GM19351 (cell line): ENCODE results near the gene HIVEP3.

Experiments used
- ATAC-seq: cut with Tn5 transposase; IDR thresholded peaks from one replicate; pipeline ENCODE4 v1.9.1; 2021; ENCODE audit warnings: mild to moderate bottlenecking, moderate library complexity; ENCODE audit not compliant: unreplicated experiment

HIVEP3 gene

DNA sequence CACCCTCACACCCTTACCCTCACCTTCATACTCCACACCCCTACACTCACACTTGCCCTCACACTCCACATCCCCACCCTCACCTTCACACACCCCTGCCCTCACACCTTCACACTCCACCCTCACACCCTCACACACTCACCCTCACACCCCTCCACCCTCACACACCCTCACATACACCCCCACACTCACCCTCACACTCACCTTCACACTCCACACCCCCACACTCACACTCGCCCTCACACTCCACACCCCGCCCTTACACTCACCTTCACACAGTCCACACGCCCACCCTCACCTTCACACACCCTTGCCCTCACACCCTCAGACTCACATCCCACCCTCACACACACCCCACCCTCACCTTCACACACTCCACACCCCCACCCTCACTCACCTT is 390.6 kb downstream of the HIVEP3 start:
- no peak for ATAC-seq

DNA sequence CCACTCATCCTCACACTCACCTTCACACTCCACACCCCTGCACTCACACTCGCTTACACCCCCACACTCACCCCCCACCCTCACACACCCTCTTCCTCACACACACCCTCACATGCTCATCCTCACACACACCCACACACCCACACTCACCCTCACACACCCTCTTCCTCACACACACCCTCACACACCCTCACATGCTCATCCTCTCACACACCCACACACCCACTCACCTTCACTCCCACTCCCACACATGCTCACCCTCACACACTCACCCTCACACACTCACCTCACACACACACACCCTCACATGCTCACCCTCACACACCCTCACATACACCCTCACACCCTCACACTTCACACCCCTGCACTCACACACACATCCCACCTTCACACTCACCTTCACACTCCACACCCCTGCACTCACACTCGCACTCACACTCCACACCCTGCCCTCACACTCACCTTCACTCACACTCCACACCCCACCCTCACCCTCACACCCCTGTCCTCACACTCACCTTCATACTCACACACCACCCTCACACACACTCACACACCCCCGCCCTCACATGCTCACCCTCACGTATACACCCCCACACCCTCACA is 391.7 kb downstream of the HIVEP3 start:
- ATAC-seq = no peak

DNA sequence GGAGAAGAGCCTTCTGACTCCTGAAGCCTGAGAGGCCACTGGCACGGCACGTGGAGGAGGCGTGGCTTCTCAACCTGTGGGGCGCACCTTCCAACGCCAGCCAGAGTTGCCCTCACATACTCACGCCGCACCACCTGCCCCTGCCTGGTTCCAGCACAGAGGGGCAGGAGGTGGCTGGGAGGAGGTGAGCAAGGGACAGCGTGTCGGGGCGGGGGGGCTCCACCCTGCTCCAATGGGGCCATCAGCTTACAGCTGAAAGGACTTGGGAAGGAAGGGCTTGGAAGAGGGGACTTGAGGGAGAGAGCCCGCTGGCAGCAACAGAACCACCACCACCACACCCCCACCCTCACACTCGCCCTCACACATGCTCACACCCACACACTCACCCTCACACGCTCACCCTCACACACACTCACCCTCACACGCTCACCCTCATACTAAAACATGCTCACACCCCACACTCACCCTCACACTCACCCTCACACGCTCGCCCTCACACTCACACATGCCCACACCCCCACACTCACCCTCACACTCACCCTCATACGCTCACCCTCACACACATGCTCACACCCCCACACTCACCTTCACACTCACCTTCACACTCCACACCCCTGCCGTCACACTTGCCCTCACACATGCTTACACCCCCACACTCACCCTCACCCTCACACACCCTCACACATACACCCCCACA is 392.7 kb downstream of the HIVEP3 start:
- ATAC-seq = no peak

DNA sequence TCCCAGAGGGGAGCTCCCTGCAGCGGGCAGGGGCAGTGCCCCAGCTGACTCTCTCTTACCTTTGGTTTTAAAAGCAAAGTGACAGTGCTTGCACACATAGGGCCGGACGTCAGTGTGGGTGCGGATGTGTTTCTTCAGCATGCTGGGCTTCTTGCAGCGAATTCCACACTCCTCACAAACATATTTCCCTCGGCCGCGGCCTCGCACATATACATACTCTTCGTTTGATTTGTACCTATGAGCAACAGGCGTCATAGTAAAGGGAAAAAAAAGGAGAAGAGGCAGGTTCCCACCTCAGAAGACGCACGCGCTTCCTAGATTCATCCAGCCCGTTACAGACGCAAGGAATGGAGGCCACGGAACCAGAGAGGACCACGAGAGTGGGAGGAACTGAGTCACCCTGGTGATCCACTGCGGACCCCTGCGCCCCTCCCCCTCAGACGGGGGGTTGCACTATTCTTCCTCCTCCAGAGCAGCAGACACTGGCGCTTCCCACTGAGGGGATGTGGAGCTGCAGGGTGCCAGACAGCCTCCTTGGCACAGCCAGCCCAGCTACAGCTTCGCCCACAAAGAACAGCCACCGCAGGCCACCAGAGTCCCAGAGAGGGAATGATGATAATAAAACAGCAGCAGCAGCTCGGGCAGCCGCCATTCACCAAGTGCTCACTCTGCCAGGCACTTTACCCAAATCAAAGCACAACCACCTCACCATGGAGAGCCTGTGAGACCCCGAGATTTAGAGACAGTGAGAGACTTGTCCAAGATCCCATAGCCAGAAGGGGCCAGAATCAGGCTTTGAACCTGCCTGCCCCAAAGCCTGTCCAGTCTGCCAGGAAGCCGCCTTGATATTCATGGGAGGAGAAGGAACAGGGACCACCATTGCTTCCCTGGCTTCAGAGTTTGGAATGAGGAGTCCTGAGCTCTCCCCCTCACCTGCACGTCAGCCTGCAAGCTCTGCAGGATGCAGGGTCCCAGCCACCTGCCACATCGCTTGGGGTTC is 393.7 kb downstream of the HIVEP3 start:
- no peak for ATAC-seq

DNA sequence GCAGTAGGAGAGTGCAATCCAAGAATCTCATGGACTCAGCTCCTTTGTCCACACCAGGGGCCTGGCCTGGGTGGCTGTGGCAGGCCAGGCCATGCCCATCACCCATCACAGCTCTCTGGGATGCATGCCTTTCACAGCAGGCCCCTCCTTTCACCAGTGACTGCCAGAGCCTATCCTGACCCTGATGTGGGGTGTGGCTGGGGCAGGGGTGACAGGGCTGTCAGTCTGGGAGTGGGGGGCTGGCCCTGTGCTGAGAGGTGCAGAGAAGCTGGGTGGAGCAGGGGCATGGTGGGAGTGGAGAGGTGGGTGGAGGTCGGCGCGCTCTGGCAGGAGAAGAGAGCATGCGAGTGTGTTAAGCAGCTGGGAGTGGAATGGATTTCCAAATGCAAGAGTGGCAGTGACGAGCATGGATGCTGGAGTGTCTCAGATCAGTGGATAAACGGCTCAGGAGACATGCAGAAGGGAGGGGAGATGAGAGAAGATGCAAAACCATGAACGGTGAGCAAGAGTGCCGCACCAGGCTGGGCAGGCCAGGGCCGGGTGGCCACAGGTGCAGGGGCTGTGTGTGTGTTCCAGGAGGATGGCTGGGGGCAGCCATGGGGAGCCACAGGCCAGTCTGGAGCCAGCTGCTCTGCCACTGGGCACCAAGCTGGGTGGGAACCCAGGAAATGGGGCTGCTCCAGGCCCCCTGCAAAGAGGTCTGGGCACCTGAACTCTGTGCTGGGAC is 394.6 kb downstream of the HIVEP3 start:
- ATAC-seq = no peak

DNA sequence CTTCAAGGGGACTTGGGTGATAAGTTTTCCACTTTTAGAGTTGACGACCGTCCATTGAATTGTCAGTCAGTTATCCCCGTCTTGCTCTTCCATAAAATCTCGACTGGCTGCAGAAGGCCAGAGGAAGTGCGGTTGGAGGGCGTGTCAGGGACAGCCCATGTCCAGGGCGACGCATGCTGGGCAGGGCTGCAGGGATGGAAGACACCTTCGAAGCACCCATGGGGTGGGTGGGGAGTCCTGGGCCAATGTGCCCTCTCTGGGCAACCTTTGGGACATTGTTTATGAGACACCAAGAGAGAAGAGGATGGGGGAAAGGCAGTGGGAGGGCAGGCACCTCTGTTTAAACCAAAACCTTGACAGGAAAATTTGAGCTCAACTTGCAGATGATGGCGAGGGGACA is 395.7 kb downstream of the HIVEP3 start:
- no peak for ATAC-seq

DNA sequence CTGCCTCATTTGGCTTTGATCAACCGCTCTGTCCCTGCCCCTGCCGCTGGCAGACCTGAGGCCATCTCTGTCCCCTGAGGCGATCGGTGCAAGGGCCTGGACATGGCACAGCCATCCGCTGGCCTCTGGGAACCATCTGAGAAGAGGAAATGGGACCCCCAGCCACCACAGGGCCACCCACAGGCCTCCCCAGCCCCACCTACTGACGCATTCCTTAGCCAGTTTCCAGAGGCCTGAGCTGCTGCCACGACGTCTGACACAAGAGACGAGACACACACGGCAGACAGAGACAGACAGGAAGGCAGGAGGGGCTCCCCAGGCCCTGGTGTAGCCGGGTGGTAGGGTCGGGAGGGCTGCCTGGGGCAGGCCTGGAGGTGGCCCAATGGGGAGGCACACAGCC is 397.0 kb downstream of the HIVEP3 start:
- ATAC-seq = no peak

DNA sequence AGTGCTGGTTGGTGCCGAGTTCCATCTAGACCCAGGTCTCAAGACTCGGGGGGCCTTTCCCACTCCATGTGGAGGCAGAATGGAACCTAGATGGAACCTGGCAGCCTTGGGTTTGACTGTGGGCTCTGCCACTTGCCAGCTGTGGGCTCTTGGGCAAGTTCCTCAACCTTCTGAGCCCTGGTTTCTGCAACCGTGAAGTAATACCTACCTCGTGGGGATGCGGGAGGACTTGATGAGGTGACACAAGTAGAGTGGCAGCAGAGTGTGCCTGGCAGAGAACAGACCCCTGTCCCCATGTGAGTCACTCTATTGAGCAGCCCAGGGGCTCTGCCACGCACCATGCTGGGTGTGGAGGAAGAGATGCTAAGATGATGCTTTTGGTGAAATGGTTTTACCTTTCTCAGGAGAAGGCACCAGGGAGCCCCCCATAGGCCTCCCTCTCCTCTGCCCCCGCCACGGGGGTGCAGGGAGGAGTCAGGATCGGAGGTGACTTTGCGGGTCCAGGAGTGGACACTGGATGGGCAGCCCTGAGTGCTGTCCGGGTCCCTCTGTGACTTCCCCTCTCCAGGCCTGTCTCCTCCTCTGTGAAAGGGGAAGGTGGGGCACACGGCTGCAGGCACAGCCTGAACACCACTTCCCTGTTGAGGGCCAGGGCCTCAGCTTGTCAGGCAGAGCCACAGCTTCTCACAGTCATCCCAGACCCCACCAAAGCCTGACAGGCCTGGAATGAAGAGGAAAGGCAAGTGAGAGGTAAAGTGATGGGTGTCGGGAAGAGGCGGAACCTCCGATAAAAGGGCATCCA is 397.6 kb downstream of the HIVEP3 start:
- no peak for ATAC-seq

DNA sequence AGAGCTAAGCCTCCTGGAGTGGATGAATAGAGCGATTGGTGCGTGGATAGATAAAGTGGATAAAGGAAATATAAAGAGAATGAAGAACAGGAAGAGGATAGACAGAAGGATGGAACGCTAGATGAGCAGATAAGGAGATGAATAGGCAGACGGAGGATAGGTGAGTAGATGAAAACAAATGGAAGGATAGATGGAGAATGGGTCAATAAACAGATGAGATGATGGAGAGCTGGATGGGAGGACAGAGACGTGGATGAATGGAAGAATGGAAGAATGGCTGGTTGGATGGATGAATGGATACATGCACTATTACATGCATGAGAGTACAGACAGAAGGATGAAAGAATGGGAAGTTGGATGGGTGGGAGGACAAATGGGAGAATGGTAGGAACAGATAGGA is 399.1 kb downstream of the HIVEP3 start:
- no peak for ATAC-seq

DNA sequence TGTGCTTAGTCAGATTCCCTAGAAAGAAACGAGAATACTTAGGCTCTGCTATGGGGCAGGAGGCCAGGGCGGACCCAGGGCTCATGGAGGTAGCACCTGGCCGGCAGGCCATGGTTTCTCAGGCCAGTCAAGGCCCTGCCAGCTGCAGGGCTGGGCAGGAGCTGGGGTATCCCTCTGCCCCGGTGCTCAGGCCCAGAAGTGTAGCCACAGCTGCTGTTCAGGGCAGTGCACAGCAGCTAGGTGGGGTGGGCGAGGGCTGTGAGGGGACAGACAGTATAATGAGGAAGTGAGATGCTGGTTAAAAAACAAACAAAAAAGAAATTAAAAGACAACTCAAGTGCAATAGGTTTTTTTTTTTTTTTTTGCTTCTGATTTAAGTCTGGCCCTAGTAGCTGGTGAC is 400.3 kb downstream of the HIVEP3 start:
- ATAC-seq = no peak

DNA sequence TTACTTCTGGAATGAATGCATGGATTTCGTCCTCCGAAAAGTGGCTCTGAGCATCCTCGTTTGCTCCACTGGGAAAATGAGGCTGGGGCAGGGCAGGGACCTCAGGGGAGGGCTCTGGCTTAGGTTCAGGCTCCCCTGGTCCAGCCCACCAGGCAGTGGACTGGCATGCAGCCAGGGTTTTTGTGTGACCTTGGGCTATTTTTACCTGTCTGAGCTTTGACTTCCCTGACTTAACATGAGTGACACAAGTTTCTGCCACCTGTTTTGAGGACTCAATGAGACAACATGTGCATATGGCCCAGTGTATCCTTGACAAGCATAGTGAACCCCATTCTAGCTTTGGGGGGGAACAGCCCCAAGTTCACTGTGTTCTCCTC is 401.7 kb downstream of the HIVEP3 start:
- ATAC-seq = no peak

DNA sequence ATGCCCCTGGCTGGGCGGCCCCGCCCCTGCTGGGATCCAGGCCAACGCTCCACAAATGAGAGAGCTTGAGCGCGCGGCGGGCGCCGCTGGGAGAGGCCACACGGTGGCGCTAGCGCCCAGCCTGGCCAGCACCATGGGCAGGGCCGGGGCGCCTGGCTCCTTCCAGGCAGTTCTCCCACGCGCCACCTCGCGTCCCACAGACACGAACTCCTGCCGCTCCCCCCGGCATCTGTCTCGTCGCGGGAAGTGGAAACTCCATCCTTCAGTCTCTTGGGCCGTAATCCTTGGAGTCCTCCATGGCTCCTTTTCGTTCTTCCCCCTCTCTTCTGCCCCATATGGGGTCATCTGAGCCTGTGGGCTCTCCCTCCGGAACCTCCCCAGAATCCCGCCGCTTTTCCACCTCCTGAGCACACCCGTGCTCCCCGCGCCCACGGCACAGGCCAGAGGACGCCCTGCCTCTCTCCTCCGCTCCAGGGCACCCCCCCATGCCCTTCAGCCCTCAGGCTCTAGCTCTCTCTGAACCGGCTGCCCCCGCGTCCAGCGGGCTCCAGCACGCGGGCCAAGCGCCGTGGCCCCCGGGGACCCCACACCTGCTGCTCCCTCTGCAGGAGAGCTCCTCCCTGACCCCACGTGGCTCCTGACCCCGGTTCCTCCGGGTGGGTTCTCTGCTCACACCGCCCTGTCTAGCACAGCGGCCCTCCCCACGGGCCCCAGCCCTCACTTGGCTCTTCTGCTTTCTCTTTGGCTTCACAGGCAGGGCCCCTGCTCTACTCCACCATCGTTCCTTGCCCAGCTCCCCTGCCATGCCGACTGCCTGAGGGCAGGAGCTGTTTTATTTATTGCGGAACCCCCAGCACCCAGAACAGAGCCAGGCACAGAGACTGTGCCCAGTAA is 402.3 kb downstream of the HIVEP3 start:
- no peak for ATAC-seq

DNA sequence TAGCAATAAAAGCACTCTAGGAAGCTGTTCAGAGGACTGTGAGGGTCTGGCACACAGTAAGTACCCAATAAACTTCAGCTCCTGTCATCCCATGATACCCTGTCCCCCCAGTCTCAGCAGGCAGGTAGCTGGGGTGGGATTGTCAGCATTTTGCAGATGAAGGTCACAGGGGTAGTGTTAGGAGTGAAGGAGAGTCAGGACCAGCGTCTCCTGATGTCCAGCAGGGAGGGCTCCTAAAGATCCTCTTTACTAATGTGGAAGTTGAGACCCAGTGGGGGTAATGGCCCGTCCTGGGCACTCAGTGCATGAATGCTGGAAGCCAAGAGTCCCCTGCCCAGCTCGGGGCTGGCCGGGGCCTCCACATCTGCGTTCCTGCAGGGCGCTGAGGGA is 402.9 kb downstream of the HIVEP3 start:
- ATAC-seq = no peak

DNA sequence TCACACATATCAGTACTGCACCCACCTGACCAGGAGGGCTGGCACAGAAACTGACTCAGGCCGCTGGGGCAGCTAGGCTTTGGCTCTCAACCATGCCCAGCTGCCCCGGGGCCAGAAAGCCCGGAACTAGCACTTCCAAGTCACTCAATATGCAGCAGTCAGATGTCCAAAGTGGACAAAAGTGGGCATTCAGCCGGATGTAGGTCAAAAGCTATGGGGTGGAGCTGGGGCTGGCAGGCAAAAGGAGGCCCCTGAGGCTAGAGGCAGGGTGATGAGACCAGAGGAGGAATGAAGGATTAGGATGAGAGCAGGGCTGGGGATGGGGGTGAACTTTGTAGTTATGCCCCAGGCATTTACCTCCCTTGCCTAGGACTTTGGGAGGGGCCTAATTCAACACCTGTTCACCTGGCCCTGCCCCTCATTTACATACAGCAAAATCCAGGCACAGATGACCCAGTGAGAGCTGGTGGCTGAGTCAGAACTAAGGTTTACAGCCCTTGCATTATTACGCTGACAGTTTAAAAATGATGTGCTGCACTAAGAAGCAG is 403.5 kb downstream of the HIVEP3 start:
- ATAC-seq = no peak

DNA sequence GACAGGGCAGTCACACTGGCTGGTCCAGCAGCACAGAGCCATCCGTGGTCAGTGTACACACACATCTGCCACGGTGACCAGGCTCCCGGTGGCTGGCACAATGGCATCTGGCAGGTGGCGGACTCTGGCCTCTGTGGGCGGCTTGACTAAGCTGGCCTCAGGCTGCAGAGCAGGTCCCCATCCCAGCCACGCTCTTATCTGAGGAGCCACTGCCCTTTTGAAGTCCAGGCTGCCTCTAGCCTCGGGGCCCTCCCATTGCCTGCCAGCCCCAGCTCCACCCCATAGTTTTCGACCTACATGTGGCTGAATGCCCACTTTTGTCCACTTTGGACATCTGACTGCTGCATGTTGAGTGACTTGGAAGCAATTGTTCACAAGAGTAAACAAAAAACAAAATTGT is 404.3 kb downstream of the HIVEP3 start:
- ATAC-seq = no peak

DNA sequence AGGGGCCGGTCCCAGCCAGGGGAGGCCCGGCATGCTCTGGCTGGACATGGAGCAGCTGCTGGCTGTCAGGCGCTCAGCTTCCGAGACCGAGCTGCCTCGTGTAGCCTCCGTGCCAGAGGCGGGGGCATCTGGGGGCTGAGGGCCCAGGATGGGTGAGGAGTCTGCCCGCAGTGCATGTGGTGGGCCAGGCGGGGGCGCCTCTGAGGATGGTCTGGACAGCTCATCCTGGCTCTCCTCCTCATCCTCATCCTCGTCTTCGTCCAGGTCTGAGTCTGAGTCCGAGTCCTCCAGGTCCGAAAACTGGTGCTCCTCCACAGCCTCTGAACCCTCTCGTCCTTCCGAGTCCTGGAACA is 405.4 kb downstream of the HIVEP3 start:
- no peak for ATAC-seq

DNA sequence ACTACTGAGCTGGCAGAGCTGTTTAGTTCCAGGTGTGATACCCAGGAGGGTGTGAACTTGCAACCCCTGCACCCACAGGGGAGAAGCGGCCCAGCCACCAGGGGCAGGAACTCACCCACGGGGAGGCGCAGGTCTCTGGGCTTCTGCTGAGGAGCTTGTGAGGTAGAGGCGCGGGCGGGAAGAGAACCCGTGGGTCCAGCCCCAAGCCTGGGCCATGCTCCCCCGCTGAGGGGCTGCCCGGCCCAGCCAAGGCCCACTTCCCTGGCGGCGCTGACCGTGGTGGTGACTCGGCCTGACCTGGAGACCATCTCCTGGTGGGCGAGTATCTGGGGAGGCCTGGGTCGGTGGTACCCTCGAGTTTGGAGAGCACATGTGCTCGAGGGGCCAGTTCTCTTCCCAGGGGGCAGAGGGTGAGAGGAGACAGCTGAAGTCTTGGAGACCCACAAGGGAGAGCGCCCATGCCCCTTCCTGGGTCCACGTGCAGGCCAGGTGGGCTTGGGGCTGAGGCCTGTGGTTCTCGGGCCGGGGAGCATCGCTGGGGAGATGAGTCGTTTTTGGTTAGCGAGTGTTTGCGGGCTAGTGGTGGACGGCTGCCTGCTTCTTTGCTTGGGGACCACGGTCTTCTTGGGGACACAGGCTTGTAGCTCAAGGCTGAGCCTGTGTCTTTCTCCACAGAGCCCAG is 405.9 kb downstream of the HIVEP3 start:
- no peak for ATAC-seq

DNA sequence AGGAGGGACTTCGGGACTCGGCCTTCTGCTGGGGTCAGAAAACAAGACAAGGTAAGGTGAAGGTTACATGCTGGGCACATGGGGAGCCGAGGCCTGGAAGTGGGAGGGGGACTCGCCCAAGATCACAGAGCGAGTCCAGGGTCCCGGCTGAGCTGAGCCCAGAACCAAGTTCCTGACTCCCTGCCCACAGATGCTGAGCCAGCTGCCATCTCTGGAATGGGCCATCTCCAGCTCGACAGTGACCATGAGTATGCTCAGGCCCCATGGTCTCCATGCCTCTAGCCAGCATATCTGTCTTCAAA is 407.5 kb downstream of the HIVEP3 start:
- ATAC-seq = no peak
